GM12874 (cell line): ENCODE results near the gene CTDP1.

Source experiments
- CTCF ChIP-seq: IDR thresholded peaks from 2 replicates; pipeline ENCODE4 v1.5.1; 2011; ENCODE audit warnings: low read depth, mild to moderate bottlenecking, control low read depth, low read length, moderate library complexity; ENCODE audit not compliant: insufficient read depth

The CTDP1 gene

GRCh38 chr18:79787865-79788733 is 108.5 kb downstream of the CTDP1 start:
- no peak for TF ChIP-seq CTCF

GRCh38 chr18:79788734-79789085 is 109.1 kb downstream of the CTDP1 start:
- no peak for TF ChIP-seq CTCF

GRCh38 chr18:79789091-79789891 is 109.7 kb downstream of the CTDP1 start:
- TF ChIP-seq CTCF, result no peak

GRCh38 chr18:79789901-79790890 is 110.6 kb downstream of the CTDP1 start:
- no peak for TF ChIP-seq CTCF

GRCh38 chr18:79790996-79791972 is 111.7 kb downstream of the CTDP1 start:
- TF ChIP-seq CTCF, result no peak

- TF ChIP-seq CTCF, result no peak
Measured at GRCh38 chr18:79792096-79792987, 112.7 kb downstream of the CTDP1 start.
